GM23248 (cell line): ENCODE data around the gene EPN2. TPM values are rescaled to one million over a fixed set of nuclear protein-coding genes. Genes with fewer than 3 reads are reported as not detected.

Experiments
- DNase-seq: peaks from one replicate; pipeline ENCODE4 v3.0.0-alpha.2; 2015
- H2AFZ ChIP-seq: fragments of 200-600 bp; sonication (generic); 2 replicates; pipeline ENCODE4 v1.6.1; 2016; ENCODE audit warnings: antibody characterized with exemption
- H3F3A ChIP-seq: fragments of 200-600 bp; sonication (generic); 2 replicates; pipeline ENCODE4 v1.6.1; 2016; ENCODE audit warnings: mild to moderate bottlenecking, antibody characterized with exemption, mixed run types; ENCODE audit not compliant: insufficient read depth
- H3K27ac ChIP-seq: fragments of 200-600 bp; sonication (generic); 2 replicates; pipeline ENCODE4 v1.5.1; 2016; ENCODE audit warnings: mild to moderate bottlenecking
- H3K27me3 ChIP-seq: fragments of 200-600 bp; sonication (generic); replicated peaks from 2 replicates; pipeline ENCODE4 v1.6.1; 2016; ENCODE audit warnings: mild to moderate bottlenecking; ENCODE audit not compliant: insufficient read depth
- H3K36me3 ChIP-seq: fragments of 200-600 bp; sonication (generic); 2 replicates; pipeline ENCODE4 v1.6.1; 2016; ENCODE audit warnings: low read depth, mild to moderate bottlenecking
- H3K4me1 ChIP-seq: fragments of 200-600 bp; sonication (generic); 2 replicates; pipeline ENCODE4 v1.6.1; 2016; ENCODE audit warnings: mild to moderate bottlenecking; ENCODE audit not compliant: insufficient read depth
- H3K4me2 ChIP-seq: fragments of 200-600 bp; sonication (generic); one replicate; pipeline ENCODE4 v1.6.1; 2016; ENCODE audit warnings: mild to moderate bottlenecking; ENCODE audit not compliant: unreplicated experiment
- H3K4me3 ChIP-seq: fragments of 200-600 bp; sonication (generic); 2 replicates; pipeline ENCODE4 v1.5.1; 2016; ENCODE audit warnings: mild to moderate bottlenecking
- H3K79me2 ChIP-seq: fragments of 200-600 bp; sonication (generic); 2 replicates; pipeline ENCODE4 v1.6.1; 2016; ENCODE audit warnings: mild to moderate bottlenecking; ENCODE audit not compliant: insufficient read depth
- H3K9ac ChIP-seq: fragments of 200-600 bp; sonication (generic); 2 replicates; pipeline ENCODE4 v1.6.1; 2016; ENCODE audit warnings: mild to moderate bottlenecking
- H3K9me2 ChIP-seq: fragments of 200-600 bp; sonication (generic); 2 replicates; pipeline ENCODE4 v1.6.1; 2016; ENCODE audit warnings: mixed run types, mild to moderate bottlenecking, moderate library complexity; ENCODE audit not compliant: insufficient read depth
- H3K9me3 ChIP-seq: fragments of 200-600 bp; sonication (generic); one replicate; pipeline ENCODE4 v1.6.1; 2017; ENCODE audit warnings: low read depth
- H4K20me1 ChIP-seq: fragments of 200-600 bp; sonication (generic); 2 replicates; pipeline ENCODE4 v1.6.0; 2016; ENCODE audit not compliant: insufficient read depth
- EZH2 ChIP-seq: fragments of 200-600 bp; sonication (generic); IDR thresholded peaks from 2 replicates; pipeline ENCODE4 v1.6.1; 2018; ENCODE audit warnings: antibody characterized with exemption, mild to moderate bottlenecking; ENCODE audit not compliant: insufficient read depth, poor library complexity, severe bottlenecking
- EZH2phosphoT487 ChIP-seq: fragments of 200-600 bp; sonication (generic); IDR thresholded peaks from 2 replicates; pipeline ENCODE4 v1.6.1; 2018; ENCODE audit warnings: antibody characterized with exemption, moderate library complexity, mild to moderate bottlenecking, low read depth; ENCODE audit not compliant: insufficient read depth
- whole genome bisulfite sequencing, 2 experiments: methylation state at CpG; one replicate each; pipeline ENCODE4 v1.1.6; 2015 to 2017; ENCODE audit warnings: low lambda C conversion rate in 2 of 2, low coverage in 1 of 2; ENCODE audit errors: missing lambda C conversion rate in 2 of 2; 5-methylcytosine and 5-hydroxymethylcytosine counted together
- in situ Hi-C: fragments of 300-500 bp; cut with MboI; formaldehyde crosslinking; loops from 2 replicates; pipeline ENCODE4 v1.15.0; 2020
- polyA plus RNA-seq: library from polyadenylated mRNA; unstranded; fragments of >200 nt; fragmentation: Nextera tagmentation; extraction: Ambion mirVana; gene quantifications from 2 replicates; pipeline ENCODE4 v1.2.1, GENCODE V29; 2016
- total RNA-seq: library from RNA; depleted of rRNA; stranded (reverse); fragments of >200 nt; shearing (Covaris generic); gene quantifications from 2 replicates; pipeline ENCODE4 v1.2.3, GENCODE V29; 2014

The EPN2 gene
- total and polyA plus RNA-seq, 2 experiments from 2014 or later, result 25.3 to 54.0 TPM

DNA sequence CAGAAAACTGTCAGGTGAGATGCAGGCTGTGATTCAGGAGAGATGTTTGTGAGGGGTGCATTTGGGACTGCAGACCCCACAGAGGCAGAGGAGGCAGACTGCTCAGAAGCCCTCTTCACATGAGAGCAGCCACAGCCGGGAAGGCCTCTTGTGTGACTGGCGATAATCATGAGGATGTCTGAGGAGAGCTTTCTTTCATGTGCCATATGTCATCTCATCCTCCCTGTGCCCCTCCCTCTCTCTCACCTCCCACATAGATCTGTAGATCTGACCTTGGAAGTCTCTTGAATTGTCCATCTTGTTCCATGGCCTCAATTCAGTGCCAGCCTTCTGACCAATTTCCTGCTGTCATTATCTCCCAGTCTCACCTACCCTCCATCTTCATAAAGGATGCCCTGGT lies 50.5 kb downstream of the EPN2 start:
- Histone ChIP-seq H3K4me2 (no peak overlapping the region), H3K9me3 (no peaks in the 10 kb centered on the region), H3K4me1 (no peaks in the 10 kb centered on the region), H2AFZ (no peak overlapping the region), H3K9me2 (no peaks in the 10 kb centered on the region), H3F3A (no peaks in the 10 kb centered on the region), H3K4me3 (no peak overlapping the region), H3K79me2 (peaks cover 72% of the 10 kb centered on the region), H3K27me3 (no peaks in the 10 kb centered on the region), H3K9ac (no peak overlapping the region), H3K27ac (no peak overlapping the region), H3K36me3 (0 out of 2 replicates have a peak, but pooled peaks cover 4% of the 10 kb centered on the region), H4K20me1 (no peaks in the 10 kb centered on the region; the same call in 1 of the 2 replicates)
- in situ Hi-C loops, result no loop called here
- 90 to 100% methylated on average over 2 of the region's 2 CpGs for WGBS, 2 experiments
- TF ChIP-seq EZH2 (no peak), EZH2phosphoT487 (no peak)
- DNase-seq, result no peak

DNA sequence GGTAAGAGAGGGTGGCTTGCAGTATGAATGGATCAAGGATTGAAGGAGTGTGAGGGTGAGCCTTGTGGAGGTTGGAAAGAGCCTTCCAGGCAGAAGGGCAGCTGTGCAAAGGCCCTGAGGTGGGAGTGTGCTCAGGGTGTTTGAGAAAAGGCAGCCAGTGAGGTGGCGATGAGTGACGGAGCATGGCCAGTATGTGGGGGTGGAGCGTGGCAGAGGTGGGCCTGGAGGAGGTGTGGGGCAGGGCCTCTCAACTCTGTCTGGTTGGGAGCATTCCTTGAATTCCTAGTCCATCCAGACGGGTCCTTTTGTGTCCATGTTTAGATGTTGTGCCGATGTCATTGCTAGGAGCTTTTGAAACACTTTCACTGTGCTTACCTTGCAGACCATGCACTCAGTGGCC lies 51.3 kb downstream of the EPN2 start:
- no peak for DNase-seq
- Histone ChIP-seq H3K9me2 (no peaks in the 10 kb centered on the region), H3K4me2 (no peak overlapping the region), H3K79me2 (peaks cover 66% of the 10 kb centered on the region), H3K9ac (no peak overlapping the region), H3F3A (no peaks in the 10 kb centered on the region), H3K36me3 (no peaks in the 10 kb centered on the region), H3K27me3 (no peaks in the 10 kb centered on the region), H3K4me3 (no peak overlapping the region), H2AFZ (no peak overlapping the region), H3K4me1 (no peaks in the 10 kb centered on the region), H3K27ac (no peak overlapping the region), H4K20me1 (no peaks in the 10 kb centered on the region; the same call in 1 of the 2 replicates), H3K9me3 (no peaks in the 10 kb centered on the region)
- 94 to 98% methylated on average over 5 of the region's 5 CpGs for WGBS, 2 experiments
- TF ChIP-seq EZH2 (no peak), EZH2phosphoT487 (no peak)
- in situ Hi-C loops, result no loop called here

- no peak overlapping the region for H2AFZ ChIP-seq
- H3K36me3 ChIP-seq, result no peaks in the 10 kb centered on the region
- no peak overlapping the region for H3K4me2 ChIP-seq
- no peak overlapping the region for H3K27ac ChIP-seq
- TF ChIP-seq EZH2phosphoT487 (no peak), EZH2 (no peak)
- no peaks in the 10 kb centered on the region for H3K4me1 ChIP-seq
- no peaks in the 10 kb centered on the region for H3K27me3 ChIP-seq
- DNase-seq, result no peak
- no peak overlapping the region for H3K4me3 ChIP-seq
- H3K9me3 ChIP-seq, result no peaks in the 10 kb centered on the region
- H3K9ac ChIP-seq, result no peak overlapping the region
- no peaks in the 10 kb centered on the region; the same call in 1 of the 2 replicates for H4K20me1 ChIP-seq
- no peaks in the 10 kb centered on the region for H3K9me2 ChIP-seq
- in situ Hi-C loops, result no loop called here
- WGBS, 2 experiments, result 53 to 60% methylated on average over 9 of the region's 9 CpGs
- no peaks in the 10 kb centered on the region for H3F3A ChIP-seq
- peaks cover 66% of the 10 kb centered on the region for H3K79me2 ChIP-seq
Measured at GRCh38 chr17:19290066-19290705, 53.0 kb downstream of the EPN2 start.

DNA sequence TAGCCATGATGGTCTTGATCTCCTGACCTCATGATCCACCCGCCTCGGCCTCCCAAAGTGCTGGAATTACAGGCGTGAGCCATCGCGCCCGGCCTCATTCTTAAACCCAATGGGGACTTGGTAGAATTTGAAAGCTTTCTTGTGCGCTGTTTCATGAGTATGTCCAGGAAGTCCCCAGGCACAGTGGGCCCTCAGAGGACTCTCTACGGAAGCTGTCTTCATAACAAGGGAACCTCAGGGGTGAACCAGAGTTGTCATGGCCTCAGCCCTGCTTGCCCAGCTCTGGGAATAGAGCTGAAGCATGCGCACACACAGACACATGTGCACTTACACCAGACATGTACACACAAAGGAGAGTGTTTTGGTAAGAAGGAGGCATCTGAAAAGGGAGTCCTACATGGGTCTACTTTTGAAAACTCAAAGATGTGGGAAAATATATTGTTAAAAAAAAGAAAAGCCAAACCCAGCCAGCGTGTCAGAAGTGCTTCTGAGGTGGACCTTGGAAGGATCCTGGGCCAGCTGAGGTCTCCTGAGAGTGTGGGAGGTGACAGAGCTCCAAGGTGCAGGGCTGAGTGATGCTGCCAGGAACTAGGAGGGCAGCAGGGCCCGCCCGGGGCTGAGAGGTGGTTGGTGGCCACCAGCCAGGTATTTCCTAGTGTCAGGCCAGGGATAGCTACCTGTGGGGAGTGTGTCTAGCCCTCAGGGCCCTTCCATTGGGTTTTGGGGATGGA lies 54.6 kb downstream of the EPN2 start:
- WGBS, 2 experiments, result 86 to 89% methylated on average over 12 of the region's 12 CpGs
- Histone ChIP-seq H2AFZ (no peak overlapping the region), H3K4me3 (no peak overlapping the region), H3K27ac (no peak overlapping the region), H3K9me2 (no peaks in the 10 kb centered on the region), H4K20me1 (no peaks in the 10 kb centered on the region), H3K4me2 (no peak overlapping the region), H3K9me3 (no peaks in the 10 kb centered on the region), H3K4me1 (no peaks in the 10 kb centered on the region), H3K9ac (no peak overlapping the region), H3F3A (no peaks in the 10 kb centered on the region), H3K27me3 (no peaks in the 10 kb centered on the region), H3K79me2 (peaks cover 61% of the 10 kb centered on the region), H3K36me3 (no peaks in the 10 kb centered on the region)
- no peak for DNase-seq
- in situ Hi-C loops, result no loop called here
- TF ChIP-seq EZH2phosphoT487, result no peak
- TF ChIP-seq EZH2, result no peak
